Measurements from ENCODE around the gene TMEM95. TPM values are rescaled to one million over a fixed set of nuclear protein-coding genes. Genes with fewer than 3 reads are reported as not detected.

TMEM95 gene
- total and polyA plus RNA-seq, 2 of the 8 experiments (the other 6 are each of a cell fraction or from before 2014, with no cell fraction given) = not detected

- TF ChIP-seq CHD7 (IDR thresholded peaks at IDR 0.05; ENCODE audit: insufficient replicate concordance, low read length) (no peak), SP4 (IDR thresholded peaks at IDR 0.05; ENCODE audit: low read length) (no peak), SIX5 (IDR thresholded peaks at IDR 0.05; ENCODE audit: low read depth, low read length) (no peak), BCL11A (IDR thresholded peaks at IDR 0.05; ENCODE audit: low read depth in 2 of 2, low read length in 2 of 2) (no peak)
These were observed 28.4 kb downstream of the TMEM95 start (continued) for GRCh38 chr17:7383371-7383741.

All from H1 (cell line).